Esophagus squamous epithelium (tissue), 4 donors: ENCODE data around the gene ZNF599.

ENCODE experiments used
- CTCF ChIP-seq, 6 experiments: fragments of 450-650 bp in 4 of 6; fragments of 200-600 bp in 2 of 6; sonication (generic) in 2 of 6; IDR thresholded peaks; one replicate each; pipeline ENCODE4 v1.5.1; 2016 to 2019; ENCODE audit warnings: antibody characterized with exemption in 6 of 6, mild to moderate bottlenecking in 4 of 6, moderate library complexity in 4 of 6
- POLR2A ChIP-seq, 4 donors: fragments of 450-650 bp; IDR thresholded peaks; one replicate each; pipeline ENCODE4 v1.6.1; 2017; ENCODE audit warnings: antibody characterized with exemption in 4 of 4, mild to moderate bottlenecking in 4 of 4, moderate library complexity in 3 of 4

GRCh38 chr19:34778342-34778741 is 5.3 kb upstream of the ZNF599 start:
- TF ChIP-seq CTCF (IDR thresholded peaks at IDR 0.05), result no peak
- no peak for TF ChIP-seq POLR2A (IDR thresholded peaks at IDR 0.05)
